CD14-positive monocyte (primary cell): ENCODE measurements around the gene ACTL8. TPM values are rescaled to one million over a fixed set of nuclear protein-coding genes. Genes with fewer than 3 reads are reported as not detected.

Source experiments
- DNase-seq, 3 donors: peaks; one replicate each; pipeline ENCODE4 v3.0.0-alpha.2; 2011 to 2022
- H2AFZ ChIP-seq: 2 replicates; pipeline ENCODE4 v1.6.0; 2012; ENCODE audit warnings: mild to moderate bottlenecking, low read depth, low read length, inconsistent platforms; ENCODE audit not compliant: insufficient read depth, poor library complexity, severe bottlenecking
- H3K27ac ChIP-seq, 2 donors: 1 replicate in 1 of 2; 2 replicates in 1 of 2; pipeline ENCODE4 v1.5.1; 2012 to 2013; ENCODE audit warnings: low read length in 2 of 2, control low read depth in 1 of 2, inconsistent platforms in 1 of 2, low read depth in 1 of 2, mild to moderate bottlenecking in 1 of 2
- H3K27me3 ChIP-seq, 2 donors: one replicate each; pipeline versions ENCODE4 v1.6.0 to v1.6.1; 2011 to 2013; ENCODE audit warnings: low read length in 2 of 2; ENCODE audit not compliant: control insufficient read depth in 2 of 2, insufficient read depth in 2 of 2
- H3K36me3 ChIP-seq, 2 donors: replicated peaks in 1 of 2; 1 replicate in 1 of 2; 2 replicates in 1 of 2; pipeline versions ENCODE4 v1.5.1 to v1.6.1; 2012 to 2013; ENCODE audit warnings: low read length in 2 of 2, control low read depth in 1 of 2, inconsistent platforms in 1 of 2, mild to moderate bottlenecking in 1 of 2; ENCODE audit not compliant: insufficient read depth in 2 of 2, control insufficient read depth in 1 of 2
- H3K4me1 ChIP-seq, 2 donors: 1 replicate in 1 of 2; 2 replicates in 1 of 2; pipeline versions ENCODE4 v1.5.1 to v1.6.1; 2012 to 2013; ENCODE audit warnings: low read length in 2 of 2, control low read depth in 1 of 2, inconsistent platforms in 1 of 2, mild to moderate bottlenecking in 1 of 2, moderate library complexity in 1 of 2; ENCODE audit not compliant: insufficient read depth in 2 of 2, control insufficient read depth in 1 of 2
- H3K4me2 ChIP-seq: replicated peaks from 2 replicates; pipeline ENCODE3; 2012; ENCODE audit warnings: low read length, moderate library complexity, mild to moderate bottlenecking; ENCODE audit not compliant: poor library complexity, severe bottlenecking; ENCODE audit errors: extremely low read depth
- H3K4me3 ChIP-seq, 3 experiments: fragments of 200-600 bp in 1 of 3; sonication (generic) in 1 of 3; replicated peaks in 1 of 3; 1 replicate in 2 of 3; 2 replicates in 1 of 3; pipeline ENCODE4 v1.5.1; 2011 to 2013; ENCODE audit warnings: low read length in 3 of 3, mild to moderate bottlenecking in 3 of 3, control low read depth in 2 of 3, low read depth in 2 of 3, inconsistent platforms in 1 of 3, moderate library complexity in 1 of 3
- H3K79me2 ChIP-seq: 2 replicates; pipeline ENCODE4 v1.6.0; 2012; ENCODE audit warnings: mild to moderate bottlenecking, control low read depth, inconsistent platforms, low read length, moderate library complexity; ENCODE audit not compliant: insufficient read depth
- H3K9ac ChIP-seq: 2 replicates; pipeline ENCODE4 v1.6.0; 2017; ENCODE audit warnings: low read length, mild to moderate bottlenecking; ENCODE audit not compliant: insufficient read depth, poor library complexity, severe bottlenecking
- H3K9me3 ChIP-seq, 2 donors: replicated peaks in 1 of 2; 1 replicate in 1 of 2; 2 replicates in 1 of 2; pipeline versions ENCODE4 v1.5.1 to v1.6.1; 2012 to 2013; ENCODE audit warnings: low read length in 2 of 2, control low read depth in 1 of 2; ENCODE audit not compliant: control insufficient read depth in 1 of 2, insufficient read depth in 1 of 2
- H4K20me1 ChIP-seq: 2 replicates; pipeline ENCODE4 v1.6.0; 2012; ENCODE audit warnings: mild to moderate bottlenecking, low read length, control low read depth, moderate library complexity; ENCODE audit not compliant: insufficient read depth
- H3K27ac Mint-ChIP-seq, 7 donors: one replicate each; pipeline ENCODE4 v1.8.0; 2020; ENCODE audit warnings: mild to moderate bottlenecking in 7 of 7, mixed read lengths in 7 of 7, moderate library complexity in 6 of 7, inconsistent platforms in 2 of 7
- H3K27me3 Mint-ChIP-seq, 3 donors: one replicate each; pipeline ENCODE4 v1.8.0; 2021 to 2022; ENCODE audit warnings: low read depth in 3 of 3, mild to moderate bottlenecking in 3 of 3, mixed read lengths in 3 of 3, moderate library complexity in 3 of 3, inconsistent platforms in 1 of 3
- H3K36me3 Mint-ChIP-seq, 2 donors: one replicate each; pipeline ENCODE4 v1.8.0; 2020; ENCODE audit warnings: mixed read lengths in 2 of 2, inconsistent platforms in 1 of 2, mild to moderate bottlenecking in 1 of 2
- H3K4me1 Mint-ChIP-seq: one replicate; pipeline ENCODE4 v1.8.0; 2020; ENCODE audit warnings: mild to moderate bottlenecking, mixed read lengths
- H3K4me3 Mint-ChIP-seq, 2 donors: one replicate each; pipeline ENCODE4 v1.8.0; 2020; ENCODE audit warnings: mild to moderate bottlenecking in 2 of 2, mixed read lengths in 2 of 2, moderate library complexity in 1 of 2
- H3K9me3 Mint-ChIP-seq, 7 donors: one replicate each; pipeline ENCODE4 v1.8.0; 2020 to 2022; ENCODE audit warnings: mixed read lengths in 7 of 7, mild to moderate bottlenecking in 6 of 7, moderate library complexity in 6 of 7, inconsistent platforms in 2 of 7
- WGBS: methylation state at CpG from one replicate; pipeline ENCODE4 v1.1.5; 2013; ENCODE audit warnings: missing lambda C conversion rate; ENCODE audit not compliant: insufficient coverage; 5-methylcytosine and 5-hydroxymethylcytosine counted together
- intact Hi-C, 2 donors: fragments of 100-400 bp; cut with micrococcal nuclease; formaldehyde crosslinking; loops; one replicate each; pipeline versions ENCODE4 v1.15.0 to v1.15.1; 2023
- polyA plus RNA-seq, 3 donors: library from polyadenylated mRNA; depleted of rRNA in 1 of 3; unstranded in 2 of 3; stranded (reverse) in 1 of 3; fragments of 300-500 nt in 2 of 3; fragments of >200 nt in 1 of 3; fragmentation: Illumina TruSeq in 2 of 3; gene quantifications; 1 replicate in 2 of 3; 2 replicates in 1 of 3; pipeline ENCODE4 v1.2.3, GENCODE V29; 2012 to 2021
- TF ChIP-seq, protein P1 (sequence below): fragments of 200-600 bp; IDR thresholded peaks from one replicate; pipeline ENCODE4 v1.8.0; 2022; ENCODE audit warnings: antibody characterized with exemption, mild to moderate bottlenecking

ACTL8 gene
- polyA plus RNA-seq, 3 donors = not detected

DNA sequence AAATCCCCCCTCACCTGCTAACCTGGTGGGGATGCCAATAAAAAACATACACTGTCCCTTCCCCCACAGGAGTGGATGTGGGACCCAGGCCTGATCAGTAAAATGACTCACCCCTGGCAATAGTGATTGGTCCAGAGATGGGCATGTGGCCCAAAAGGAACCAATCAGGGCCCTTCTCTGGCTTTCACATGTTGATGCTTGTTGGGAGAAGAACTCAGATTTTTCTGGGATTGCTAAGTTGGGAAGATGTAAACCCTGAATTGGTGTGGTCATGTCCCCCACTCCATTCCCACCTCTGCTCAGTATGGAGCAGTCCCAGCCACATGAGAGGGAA, 43.6 kb upstream of the ACTL8 start:
- Histone ChIP-seq H3K27ac (no peak overlapping the region), H3K27me3 (no peaks in the 10 kb centered on the region), H3K79me2 (no peaks in the 10 kb centered on the region), H3K36me3 (no peaks in the 10 kb centered on the region), H3K4me1 (no peaks in the 10 kb centered on the region), H3K4me2 (no peak overlapping the region), H4K20me1 (no peaks in the 10 kb centered on the region), H3K9me3 (no peaks in the 10 kb centered on the region), H3K4me3 (no peak overlapping the region), H2AFZ (no peak overlapping the region), H3K9ac (no peak overlapping the region)
- no peak for DNase-seq
- Mint-ChIP-seq H3K27me3 (peaks cover 7 to 14% (median 7%) of the 10 kb centered on the region in 3 donors), H3K27ac (no peak overlapping the region), H3K4me1 (no peaks in the 10 kb centered on the region), H3K9me3 (peaks cover 0 to 5% (median 2%) of the 10 kb centered on the region in 7 donors), H3K36me3 (no peaks in the 10 kb centered on the region), H3K4me3 (no peak overlapping the region)
- intact Hi-C loops = no loop called here
- TF ChIP-seq, protein P1, sequence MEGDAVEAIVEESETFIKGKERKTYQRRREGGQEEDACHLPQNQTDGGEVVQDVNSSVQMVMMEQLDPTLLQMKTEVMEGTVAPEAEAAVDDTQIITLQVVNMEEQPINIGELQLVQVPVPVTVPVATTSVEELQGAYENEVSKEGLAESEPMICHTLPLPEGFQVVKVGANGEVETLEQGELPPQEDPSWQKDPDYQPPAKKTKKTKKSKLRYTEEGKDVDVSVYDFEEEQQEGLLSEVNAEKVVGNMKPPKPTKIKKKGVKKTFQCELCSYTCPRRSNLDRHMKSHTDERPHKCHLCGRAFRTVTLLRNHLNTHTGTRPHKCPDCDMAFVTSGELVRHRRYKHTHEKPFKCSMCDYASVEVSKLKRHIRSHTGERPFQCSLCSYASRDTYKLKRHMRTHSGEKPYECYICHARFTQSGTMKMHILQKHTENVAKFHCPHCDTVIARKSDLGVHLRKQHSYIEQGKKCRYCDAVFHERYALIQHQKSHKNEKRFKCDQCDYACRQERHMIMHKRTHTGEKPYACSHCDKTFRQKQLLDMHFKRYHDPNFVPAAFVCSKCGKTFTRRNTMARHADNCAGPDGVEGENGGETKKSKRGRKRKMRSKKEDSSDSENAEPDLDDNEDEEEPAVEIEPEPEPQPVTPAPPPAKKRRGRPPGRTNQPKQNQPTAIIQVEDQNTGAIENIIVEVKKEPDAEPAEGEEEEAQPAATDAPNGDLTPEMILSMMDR = no peak

DNA sequence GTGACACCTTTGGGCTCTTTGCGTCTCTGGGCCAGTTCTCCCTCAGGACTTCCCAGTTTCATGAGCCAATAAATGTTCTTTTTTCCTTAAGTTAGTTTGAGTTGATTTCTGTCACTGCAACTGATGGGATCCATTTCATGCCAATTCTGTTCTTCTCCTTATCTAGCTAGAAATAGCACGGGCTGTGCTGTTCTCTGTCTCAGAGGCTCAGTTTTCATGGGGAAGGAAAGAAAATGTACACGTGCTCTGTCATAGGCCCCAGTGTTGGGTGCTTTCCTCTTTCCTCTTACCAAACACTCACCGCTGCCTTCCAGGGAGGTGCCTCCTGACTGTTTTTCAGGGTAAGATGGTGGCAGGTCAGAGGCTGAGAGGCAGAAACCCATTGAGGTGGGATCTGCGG, 43.2 kb upstream of the ACTL8 start:
- TF ChIP-seq, protein P1 = no peak
- no peaks in the 10 kb centered on the region for H3K4me1 Mint-ChIP-seq
- no peaks in the 10 kb centered on the region for H3K36me3 Mint-ChIP-seq
- Histone ChIP-seq H2AFZ (no peak overlapping the region), H3K27ac (no peak overlapping the region), H3K36me3 (no peaks in the 10 kb centered on the region), H3K9me3 (no peaks in the 10 kb centered on the region), H4K20me1 (no peaks in the 10 kb centered on the region), H3K79me2 (no peaks in the 10 kb centered on the region), H3K27me3 (no peaks in the 10 kb centered on the region), H3K9ac (no peak overlapping the region), H3K4me1 (no peaks in the 10 kb centered on the region), H3K4me3 (no peak overlapping the region), H3K4me2 (no peak overlapping the region)
- no peak for DNase-seq
- intact Hi-C loops = no loop called here
- no peak overlapping the region for H3K27ac Mint-ChIP-seq
- no CpG with 5 or more reads among the region's 5 CpGs for WGBS
- peaks cover 7 to 13% (median 9%) of the 10 kb centered on the region in 3 donors for H3K27me3 Mint-ChIP-seq
- H3K9me3 Mint-ChIP-seq = peaks cover 0 to 5% (median 2%) of the 10 kb centered on the region in 7 donors
- H3K4me3 Mint-ChIP-seq = no peak overlapping the region
